Stimulated activated naive B cell treated with anti-CD40 and anti-IgM and Interleukin-4, amounts not matched to agents 10 μg/mL and 1 μg/mL and 100 μg/mL, for 72 hours (primary cell): ENCODE results near the gene PACS1.
A peak's percentile ranks its signal among the peaks of the same experiment; 100 is the strongest.

Experiments
- ATAC-seq, 2 donors: fragments of 150-1000 bp; cut with Tn5 transposase; replicated peaks; 2 replicates each; pipeline ENCODE4 v1.10.0; 2021; ENCODE audit warnings: moderate library complexity in 1 of 2
- DNase-seq: peaks from one replicate; pipeline ENCODE4 v3.0.0; 2021
- H3K27ac Mint-ChIP-seq: one replicate; pipeline ENCODE4 v1.8.0; 2022; ENCODE audit warnings: mild to moderate bottlenecking, mixed read lengths
- H3K27me3 Mint-ChIP-seq, 2 donors: one replicate each; pipeline ENCODE4 v1.8.0; 2022; ENCODE audit warnings: mixed read lengths in 2 of 2
- H3K36me3 Mint-ChIP-seq, 2 donors: one replicate each; pipeline ENCODE4 v1.8.0; 2022; ENCODE audit warnings: mixed read lengths in 2 of 2, mild to moderate bottlenecking in 1 of 2
- H3K4me1 Mint-ChIP-seq, 2 donors: one replicate each; pipeline ENCODE4 v1.8.0; 2022; ENCODE audit warnings: mixed read lengths in 2 of 2, mild to moderate bottlenecking in 1 of 2
- H3K4me3 Mint-ChIP-seq, 2 donors: one replicate each; pipeline ENCODE4 v1.8.0; 2022; ENCODE audit warnings: mild to moderate bottlenecking in 2 of 2, mixed read lengths in 2 of 2, moderate library complexity in 1 of 2
- H3K9me3 Mint-ChIP-seq, 2 donors: one replicate each; pipeline ENCODE4 v1.8.0; 2022; ENCODE audit warnings: mixed read lengths in 2 of 2, mild to moderate bottlenecking in 1 of 2

Gene PACS1

DNA sequence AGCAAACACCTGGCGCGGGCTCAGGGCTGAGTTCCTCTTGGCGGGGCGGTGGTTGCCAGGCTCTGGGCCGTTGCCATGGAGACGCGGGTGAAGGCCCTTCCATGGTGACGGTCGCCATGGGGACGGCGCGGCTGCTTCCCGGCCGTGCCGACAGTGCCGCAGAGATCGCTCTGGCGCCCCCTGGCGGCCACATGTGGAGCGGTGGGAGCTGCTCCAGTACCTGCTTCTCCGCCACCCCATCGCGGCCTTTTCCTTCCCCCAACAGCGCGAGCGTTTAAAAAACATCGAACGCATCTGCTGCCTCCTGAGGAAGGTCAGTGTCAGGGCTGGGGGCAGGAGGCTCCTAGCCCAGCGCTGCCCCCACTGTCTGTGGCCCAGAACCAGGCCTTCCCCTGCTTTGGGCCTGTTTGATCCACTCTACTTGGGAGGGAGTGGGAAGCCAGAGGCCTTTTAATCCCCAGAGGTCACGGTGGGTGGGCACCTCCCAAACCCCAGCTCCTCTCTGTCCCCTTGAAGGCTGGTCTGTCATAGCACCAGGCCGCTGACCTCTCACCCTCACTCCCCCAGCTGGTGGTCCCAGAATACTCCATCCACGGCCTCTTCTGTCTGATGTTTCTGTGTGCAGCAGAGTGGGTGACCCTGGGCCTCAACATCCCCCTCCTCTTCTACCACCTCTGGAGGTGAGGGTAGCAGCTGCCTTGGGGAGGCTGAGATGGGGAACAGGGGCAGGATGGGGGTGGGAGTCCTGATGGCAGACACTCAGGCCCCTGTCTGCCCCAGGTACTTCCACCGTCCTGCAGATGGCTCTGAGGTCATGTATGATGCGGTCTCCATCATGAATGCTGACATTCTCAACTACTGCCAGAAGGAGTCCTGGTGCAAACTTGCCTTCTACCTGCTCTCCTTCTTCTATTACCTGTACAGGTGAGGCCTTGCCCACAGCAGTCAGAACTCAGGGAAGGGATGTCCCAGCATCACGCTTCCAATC, 212.7 kb downstream of the PACS1 start:
- H3K36me3 Mint-ChIP-seq = peaks cover 14 to 16% of the 10 kb centered on the region in 2 donors
- DNase-seq (peak; percentile 97), ATAC-seq (peak; percentile 89 to 92)
- H3K4me3 Mint-ChIP-seq = peak overlapping the region; percentile 53 to 55
- H3K27ac Mint-ChIP-seq = peak overlapping the region; percentile 85
- peaks cover 11 to 22% of the 10 kb centered on the region in 2 donors for H3K27me3 Mint-ChIP-seq
- H3K4me1 Mint-ChIP-seq = peaks cover 37 to 62% of the 10 kb centered on the region in 2 donors
- no peaks in the 10 kb centered on the region for H3K9me3 Mint-ChIP-seq

DNA sequence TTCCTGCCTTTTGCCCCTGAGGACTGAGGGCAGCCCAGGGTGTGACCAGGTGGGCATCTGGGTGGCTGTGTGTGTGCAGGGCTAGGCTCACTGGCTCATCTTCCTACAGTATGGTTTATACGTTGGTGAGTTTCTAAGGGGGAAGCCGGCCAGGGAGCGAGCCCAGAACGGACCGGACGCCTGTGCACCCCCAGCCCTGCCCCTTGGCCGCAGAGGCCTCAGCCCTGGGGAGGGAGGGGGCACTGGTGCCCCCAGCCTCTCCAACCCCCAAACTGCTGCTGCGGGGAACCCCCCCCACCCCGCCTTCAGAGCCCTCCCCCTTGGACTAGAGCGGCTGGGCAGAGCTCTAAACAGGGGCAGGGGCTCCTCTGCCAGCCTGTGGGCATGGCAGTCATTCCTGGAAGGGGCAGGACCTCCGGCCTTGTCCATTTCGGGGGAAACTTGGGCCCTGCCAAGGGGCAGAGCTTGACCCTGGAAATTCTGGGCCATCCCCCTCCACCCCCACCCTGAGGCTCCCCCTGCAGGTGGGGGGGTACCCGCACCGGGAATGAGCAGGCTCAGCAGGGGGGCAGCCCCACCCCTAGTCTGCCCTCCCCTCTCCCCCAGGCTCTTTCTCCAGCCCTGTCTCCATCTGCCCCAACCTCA, 213.5 kb downstream of the PACS1 start:
- no peak overlapping the region for H3K4me3 Mint-ChIP-seq
- H3K9me3 Mint-ChIP-seq = no peaks in the 10 kb centered on the region
- ATAC-seq (no peak), DNase-seq (no peak)
- peak overlapping the region; percentile 56 for H3K27ac Mint-ChIP-seq
- peaks cover 39 to 65% of the 10 kb centered on the region in 2 donors for H3K4me1 Mint-ChIP-seq
- H3K36me3 Mint-ChIP-seq = peaks cover 14 to 16% of the 10 kb centered on the region in 2 donors
- H3K27me3 Mint-ChIP-seq = peaks cover 11 to 22% of the 10 kb centered on the region in 2 donors

DNA sequence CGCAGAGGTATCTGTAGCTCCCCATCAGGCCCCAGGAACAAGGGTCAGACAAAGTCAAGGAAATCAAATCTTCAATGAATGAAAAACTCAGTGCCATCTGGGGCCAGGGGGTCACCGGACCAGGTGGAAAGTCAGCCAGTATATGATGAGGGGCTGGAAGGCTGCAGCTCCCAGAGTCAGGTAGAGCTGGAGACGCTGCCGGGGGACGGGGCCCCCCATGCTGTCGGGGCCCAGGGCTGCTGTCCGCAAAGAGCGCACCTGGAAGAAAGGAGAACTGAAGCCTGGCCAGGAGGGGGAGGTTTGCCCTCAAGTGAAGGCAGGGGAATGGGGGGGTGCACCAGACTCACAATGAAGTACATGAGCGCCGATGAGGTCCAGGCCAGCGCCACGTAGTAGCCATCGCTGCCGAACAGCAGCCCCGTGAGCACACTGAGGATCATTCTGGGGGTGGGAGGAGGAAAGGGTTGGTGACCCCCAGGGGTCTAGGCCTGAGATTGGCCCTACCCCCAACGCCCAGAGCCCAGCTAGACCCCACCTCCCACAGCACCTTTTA, 214.5 kb downstream of the PACS1 start:
- no peak for ATAC-seq
- Mint-ChIP-seq H3K27me3 (peaks cover 3 to 12% of the 10 kb centered on the region in 2 donors), H3K27ac (peak overlapping the region; percentile 59)

DNA sequence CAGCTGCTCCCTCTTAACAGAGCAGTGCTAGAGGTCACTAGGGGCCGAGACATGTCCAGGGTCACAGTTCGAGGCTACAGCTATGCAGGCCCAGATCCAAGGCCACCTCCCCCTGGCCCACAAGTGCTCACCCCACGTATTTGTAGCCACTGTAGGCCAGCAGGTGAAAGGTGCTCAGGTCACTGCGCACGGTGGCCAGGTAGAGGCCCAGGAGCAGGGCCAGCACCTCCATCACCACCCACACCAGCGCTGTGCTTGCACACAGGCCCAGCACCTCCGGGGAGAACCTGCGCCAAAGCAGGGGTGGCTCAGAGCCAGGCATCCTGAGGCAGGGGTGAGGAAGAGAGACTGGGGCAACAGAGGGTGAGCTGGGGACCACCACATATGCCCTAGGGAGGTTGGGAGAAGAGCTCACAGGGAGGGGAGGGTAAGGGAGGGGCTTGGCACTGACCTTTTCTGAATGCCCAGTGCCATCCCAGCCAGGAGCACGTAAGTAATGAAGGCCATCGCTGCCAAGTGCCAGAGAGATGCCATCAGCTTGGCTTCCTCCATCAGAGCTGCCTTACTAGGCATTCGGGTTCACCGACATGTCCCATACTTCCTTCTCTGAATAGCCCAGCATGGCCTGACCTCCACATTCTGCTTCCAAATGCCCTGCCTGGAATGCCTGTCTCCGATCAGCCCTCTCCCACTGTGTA, 215.3 kb downstream of the PACS1 start:
- H3K27me3 Mint-ChIP-seq = peaks cover 0 to 8% of the 10 kb centered on the region in 2 donors
- H3K4me1 Mint-ChIP-seq = peaks cover 39 to 64% of the 10 kb centered on the region in 2 donors
- H3K9me3 Mint-ChIP-seq = no peaks in the 10 kb centered on the region
- H3K4me3 Mint-ChIP-seq = no peak overlapping the region
- H3K27ac Mint-ChIP-seq = peak overlapping the region; percentile 20
- peaks cover 14 to 16% of the 10 kb centered on the region in 2 donors for H3K36me3 Mint-ChIP-seq
- ATAC-seq = no peak
- DNase-seq = no peak

More for the DNA sequence above, 214.5 kb downstream of the PACS1 start:
- peaks cover 14 to 16% of the 10 kb centered on the region in 2 donors for H3K36me3 Mint-ChIP-seq
- H3K9me3 Mint-ChIP-seq = no peaks in the 10 kb centered on the region
- DNase-seq = no peak
- H3K4me1 Mint-ChIP-seq = peaks cover 32 to 59% of the 10 kb centered on the region in 2 donors
- H3K4me3 Mint-ChIP-seq = no peak overlapping the region

DNA sequence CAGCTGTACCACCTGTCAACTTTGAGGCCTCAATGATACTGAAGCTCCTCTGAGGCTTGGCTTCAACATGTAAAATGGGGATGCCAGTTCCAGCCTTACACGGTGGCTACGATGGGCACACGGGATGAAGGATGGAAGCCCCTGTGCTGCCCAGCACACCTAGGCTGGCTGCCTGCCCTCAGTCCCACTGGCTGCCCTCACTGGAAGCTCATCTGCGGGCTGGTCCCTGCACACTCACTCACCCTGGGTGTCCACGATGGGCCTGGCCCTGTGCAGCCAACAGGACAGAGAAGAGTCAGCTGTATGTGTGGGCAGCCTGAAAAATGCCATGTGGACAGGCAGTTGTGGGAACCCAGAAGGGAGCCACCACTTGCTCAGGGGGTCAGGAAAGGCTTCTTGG, 216.6 kb downstream of the PACS1 start:
- no peak overlapping the region for H3K4me3 Mint-ChIP-seq
- H3K27me3 Mint-ChIP-seq = no peaks in the 10 kb centered on the region
- no peaks in the 10 kb centered on the region for H3K9me3 Mint-ChIP-seq
- H3K4me1 Mint-ChIP-seq = peaks cover 35 to 62% of the 10 kb centered on the region in 2 donors
- H3K36me3 Mint-ChIP-seq = peaks cover 12 to 14% of the 10 kb centered on the region in 2 donors
- DNase-seq (no peak), ATAC-seq (no peak)
- H3K27ac Mint-ChIP-seq = peak overlapping the region; percentile 60

DNA sequence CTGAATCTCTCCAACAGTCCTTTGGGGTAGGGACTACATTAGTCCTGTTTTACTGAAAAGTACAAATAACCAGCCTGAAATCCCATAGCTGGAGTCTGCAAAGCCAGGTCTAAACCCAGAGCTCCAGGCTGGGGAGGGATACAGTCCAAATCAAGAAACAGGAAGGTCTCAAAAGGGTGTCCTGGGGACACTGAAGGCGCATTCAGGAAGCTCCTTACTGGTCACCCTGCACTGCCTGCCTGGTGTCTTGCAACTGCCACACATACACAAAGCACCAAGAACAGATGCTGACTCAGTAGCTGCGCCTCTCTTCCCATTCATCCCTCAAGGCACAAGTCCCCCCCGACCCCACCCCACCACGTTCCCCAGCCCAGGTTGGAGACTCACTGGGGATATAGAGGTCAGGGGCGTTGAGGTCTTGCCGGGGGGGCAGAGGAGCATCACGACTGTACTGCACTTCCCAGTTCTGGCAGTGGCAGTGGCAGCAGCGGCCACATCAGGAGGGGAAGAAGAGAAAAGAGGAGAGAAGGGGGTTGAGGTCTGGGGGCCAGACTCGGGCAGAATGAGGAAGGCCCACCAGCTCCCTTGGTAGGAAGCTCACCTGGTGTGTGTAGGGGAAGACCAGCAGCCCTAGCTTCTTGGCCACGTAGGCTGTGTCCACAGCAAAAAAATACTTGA, 217.3 kb downstream of the PACS1 start:
- H3K27me3 Mint-ChIP-seq = peaks cover under 1 to 1% of the 10 kb centered on the region in 2 donors
- no peaks in the 10 kb centered on the region for H3K9me3 Mint-ChIP-seq
- H3K4me3 Mint-ChIP-seq = peak overlapping the region; percentile 85 to 90
- H3K27ac Mint-ChIP-seq = no peak overlapping the region
- H3K4me1 Mint-ChIP-seq = peaks cover 31 to 55% of the 10 kb centered on the region in 2 donors
- ATAC-seq (no peak), DNase-seq (no peak)
- H3K36me3 Mint-ChIP-seq = peaks cover 12% of the 10 kb centered on the region in 2 donors

DNA sequence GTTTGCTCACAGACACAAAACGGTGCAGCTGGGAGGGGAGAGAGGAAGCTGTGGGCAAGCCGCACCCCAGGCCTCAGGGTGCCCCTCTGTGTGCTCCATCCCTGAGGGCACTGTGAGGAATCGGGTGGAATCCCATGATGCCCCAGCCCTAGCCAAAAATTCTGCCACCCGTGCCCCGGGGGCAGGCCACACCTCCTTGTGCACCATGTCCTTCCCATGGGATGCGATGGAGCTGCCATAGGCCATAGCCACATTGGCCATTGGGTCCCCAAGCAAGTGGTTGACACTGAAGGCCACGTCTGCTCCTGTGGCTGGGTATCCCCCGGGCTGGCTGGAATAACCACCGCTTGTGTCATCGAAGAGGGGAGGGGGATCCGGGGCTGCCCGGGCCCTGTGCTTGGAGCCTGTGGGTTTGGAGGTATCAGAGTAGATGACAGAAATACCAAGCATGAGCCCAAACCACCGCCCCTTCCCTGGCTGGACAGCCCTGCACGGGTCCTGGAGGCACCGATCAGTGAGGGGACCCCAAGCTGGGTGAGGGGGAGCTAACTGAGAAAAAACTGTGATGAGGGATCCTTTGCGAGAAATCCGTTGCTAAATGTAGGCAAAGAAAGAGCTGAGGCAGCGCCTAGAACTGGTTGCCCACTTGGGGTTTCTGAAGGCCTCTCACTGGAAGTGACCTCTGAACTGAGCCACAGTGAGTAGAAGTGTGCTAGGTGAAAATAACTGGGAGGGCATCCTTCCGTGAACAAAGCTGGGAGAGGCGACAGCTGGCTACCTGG, 218.0 kb downstream of the PACS1 start:
- H3K27ac Mint-ChIP-seq = peak overlapping the region; percentile 95
- DNase-seq = no peak
- peaks cover 12% of the 10 kb centered on the region in 2 donors for H3K36me3 Mint-ChIP-seq
- H3K4me1 Mint-ChIP-seq = peaks cover 30 to 48% of the 10 kb centered on the region in 2 donors
- no peaks in the 10 kb centered on the region for H3K9me3 Mint-ChIP-seq
- peaks cover 8 to 9% of the 10 kb centered on the region in 2 donors for H3K27me3 Mint-ChIP-seq
- no peak for ATAC-seq
- H3K4me3 Mint-ChIP-seq = peak overlapping the region; percentile 85 to 90

DNA sequence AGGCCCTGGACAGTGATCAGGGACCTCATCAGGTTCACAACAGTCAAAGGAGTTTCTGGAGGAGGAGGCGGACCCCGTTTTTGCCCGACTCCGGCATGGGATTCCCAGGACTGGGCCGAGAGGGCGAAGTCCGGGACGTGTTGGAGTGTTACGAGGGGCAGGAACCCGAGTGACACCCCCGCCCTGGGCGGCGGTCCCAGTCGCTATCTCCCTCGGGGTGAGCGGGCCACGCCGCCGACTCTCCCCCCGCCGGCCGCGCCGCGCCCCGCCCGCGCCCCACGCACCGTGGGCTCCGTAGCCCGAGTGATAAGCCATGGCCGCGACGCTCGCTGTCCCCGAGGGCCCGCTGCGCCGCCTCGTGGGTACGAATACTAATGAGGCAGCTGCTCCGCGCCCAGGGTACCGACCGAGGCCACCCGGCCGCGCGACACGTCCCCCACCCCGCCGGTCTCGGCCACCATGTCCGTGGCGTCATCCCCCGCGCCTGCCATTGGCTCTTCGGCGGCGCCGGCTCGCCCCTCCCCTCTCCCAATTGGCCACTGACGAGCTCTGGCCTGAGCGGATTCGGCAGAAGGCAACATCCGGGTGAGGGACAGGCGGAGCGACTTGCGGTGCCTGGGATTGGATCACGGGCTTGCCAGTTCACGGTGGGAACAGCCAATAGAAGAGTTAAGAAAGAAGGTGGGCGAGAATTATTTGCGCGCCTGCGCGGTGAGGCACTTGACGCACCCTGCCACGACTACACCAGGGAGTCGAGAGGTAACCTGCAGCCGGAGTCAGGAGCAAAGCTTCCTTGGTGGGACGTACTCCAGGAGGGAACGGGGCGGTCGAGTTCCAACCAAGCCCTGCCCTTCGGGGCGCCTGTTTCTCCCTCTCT, 218.8 kb downstream of the PACS1 start, which contains the start of gene YIF1A:
TSS of gene YIF1A (minus strand) at position 473 of the 877 bp plus-strand sequence. CDS start at position 315, 158 bp downstream.
- peak; percentile 95 to 96 for ATAC-seq
- Mint-ChIP-seq H3K27ac (peak within 1 kb of the TSS; percentile 95), H3K4me1 (peaks cover 27 to 44% of the 10 kb centered on the region in 2 donors), H3K9me3 (no peaks in the 10 kb centered on the region), H3K36me3 (peaks cover 11 to 12% of the 10 kb centered on the region in 2 donors), H3K4me3 (peak within 1 kb of the TSS; percentile 85 to 90), H3K27me3 (peaks cover 14 to 17% of the 10 kb centered on the region in 2 donors)
- peak; percentile 99 for DNase-seq

DNA sequence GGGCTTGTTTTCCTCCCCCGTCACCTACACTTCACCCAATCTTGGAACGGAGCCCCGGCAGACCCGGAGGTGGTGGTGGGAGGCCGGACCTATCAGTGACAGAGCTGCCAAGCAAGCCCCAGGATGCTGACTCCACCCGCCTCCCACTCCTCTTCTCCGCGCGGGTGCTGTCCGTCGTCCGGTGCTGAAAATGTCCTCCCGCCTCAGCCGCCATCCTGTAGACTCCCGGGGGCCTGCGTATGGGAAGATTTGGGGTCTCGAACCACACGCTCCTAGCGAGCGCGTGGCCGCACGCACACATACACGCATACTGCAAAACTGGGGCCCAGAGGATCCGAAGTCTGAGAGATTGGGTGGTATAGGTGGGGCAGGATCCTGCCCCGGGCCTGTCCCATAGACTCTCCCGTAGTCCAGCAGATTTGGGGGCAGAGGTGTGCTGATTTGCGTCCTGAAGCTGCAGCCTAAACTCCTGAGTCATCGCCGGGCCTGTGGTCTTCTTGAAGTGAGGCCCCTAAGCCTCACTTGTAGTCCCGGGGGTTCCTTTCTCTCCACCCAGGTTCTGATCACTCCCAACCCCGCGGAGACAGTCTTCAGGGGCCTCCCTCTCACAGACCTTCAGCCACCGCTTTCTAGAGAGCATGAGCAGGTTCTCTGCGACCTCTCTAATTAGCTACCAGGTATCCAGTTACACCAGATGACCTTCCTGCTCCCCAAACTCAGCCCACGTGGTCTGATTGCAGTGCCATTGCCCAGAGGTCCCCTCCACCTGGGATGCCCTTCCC, 219.7 kb downstream of the PACS1 start:
- H3K27ac Mint-ChIP-seq = peak overlapping the region; percentile 95

DNA sequence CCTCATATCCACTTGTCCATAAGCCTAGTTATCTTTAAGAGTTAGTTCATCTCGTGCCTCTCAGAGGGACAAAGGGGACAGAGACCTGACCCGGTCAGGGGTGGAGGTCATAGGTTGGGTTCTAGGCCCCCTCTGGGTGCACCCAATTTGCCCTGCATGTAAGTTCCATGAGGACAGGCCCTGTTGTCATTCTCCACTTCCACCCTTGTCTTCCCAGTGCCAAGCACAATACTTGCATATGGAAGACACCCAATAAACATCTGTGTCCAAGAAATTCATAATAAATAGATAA, 220.2 kb downstream of the PACS1 start:
- Mint-ChIP-seq H3K4me3 (peak overlapping the region; percentile 85 to 90), H3K27ac (no peak overlapping the region), H3K4me1 (peaks cover 23 to 33% of the 10 kb centered on the region in 2 donors)

More for the DNA sequence above, 219.7 kb downstream of the PACS1 start:
- peaks cover 18 to 22% of the 10 kb centered on the region in 2 donors for H3K27me3 Mint-ChIP-seq
- peaks cover 4 to 8% of the 10 kb centered on the region in 2 donors for H3K36me3 Mint-ChIP-seq
- peaks cover 24 to 36% of the 10 kb centered on the region in 2 donors for H3K4me1 Mint-ChIP-seq
- ATAC-seq (peak; percentile 75 to 77), DNase-seq (peak; percentile 80)
- no peaks in the 10 kb centered on the region for H3K9me3 Mint-ChIP-seq
- peak overlapping the region; percentile 85 to 90 for H3K4me3 Mint-ChIP-seq

DNA sequence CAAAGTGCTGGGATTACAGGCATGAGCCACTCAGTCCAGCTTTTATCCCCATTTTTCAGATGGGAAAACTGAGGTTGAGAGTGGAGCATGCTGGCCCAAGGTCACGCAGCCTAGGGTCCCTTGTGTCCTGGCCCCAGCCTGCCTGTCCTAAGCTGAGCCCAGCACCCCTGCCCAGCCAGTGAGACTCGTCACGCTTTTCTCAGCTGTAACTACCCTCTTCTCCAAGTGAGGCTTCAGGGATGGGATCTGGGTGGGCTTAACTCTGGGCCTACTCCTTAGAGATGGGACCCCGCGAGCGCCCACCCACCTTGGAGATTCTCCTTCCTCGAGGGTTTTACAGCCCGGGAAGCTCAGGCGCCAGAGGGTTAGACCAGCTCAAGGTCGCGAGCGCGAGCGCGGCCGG, 221.2 kb downstream of the PACS1 start:
- Mint-ChIP-seq H3K9me3 (no peaks in the 10 kb centered on the region), H3K36me3 (peaks cover 4% of the 10 kb centered on the region in 2 donors), H3K4me1 (peaks cover 22 to 31% of the 10 kb centered on the region in 2 donors), H3K4me3 (peak overlapping the region; percentile 36 to 52), H3K27ac (no peak overlapping the region), H3K27me3 (peaks cover 21 to 24% of the 10 kb centered on the region in 2 donors)
- ATAC-seq = no peak
- no peak for DNase-seq

More for the DNA sequence above, 220.2 kb downstream of the PACS1 start:
- ATAC-seq (no peak), DNase-seq (no peak)
- H3K9me3 Mint-ChIP-seq = no peaks in the 10 kb centered on the region
- peaks cover 18 to 22% of the 10 kb centered on the region in 2 donors for H3K27me3 Mint-ChIP-seq
- H3K36me3 Mint-ChIP-seq = peaks cover 4 to 6% of the 10 kb centered on the region in 2 donors
